Measurements from ENCODE around the gene ORMDL3.

ORMDL3 gene

DNA sequence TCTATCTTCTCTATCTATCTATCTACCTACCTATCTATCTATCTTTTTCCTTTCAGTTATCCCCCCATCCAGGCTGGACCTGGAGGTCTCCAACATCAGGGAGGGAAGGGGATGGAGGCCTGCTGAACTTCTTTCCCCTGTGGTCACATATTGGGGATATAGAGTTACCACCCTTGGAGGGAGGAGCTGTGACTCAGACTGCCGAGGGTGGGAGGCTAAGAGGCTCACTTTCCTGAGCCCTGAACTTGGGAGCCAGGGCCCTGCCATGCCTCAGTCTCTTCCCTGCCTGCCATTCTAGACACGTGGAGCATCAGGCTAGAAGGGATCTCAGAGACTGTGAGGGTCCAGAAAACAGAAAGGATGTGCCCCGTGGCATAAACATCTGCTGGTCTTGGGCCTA, 8.5 kb upstream of the ORMDL3 start:
- CTCF ChIA-PET: interaction anchor here (0.7 kb wide), 1 partner anchor 119 kb away, joined by 3 read pairs; the partner anchor contains the start of gene MED24

DNA sequence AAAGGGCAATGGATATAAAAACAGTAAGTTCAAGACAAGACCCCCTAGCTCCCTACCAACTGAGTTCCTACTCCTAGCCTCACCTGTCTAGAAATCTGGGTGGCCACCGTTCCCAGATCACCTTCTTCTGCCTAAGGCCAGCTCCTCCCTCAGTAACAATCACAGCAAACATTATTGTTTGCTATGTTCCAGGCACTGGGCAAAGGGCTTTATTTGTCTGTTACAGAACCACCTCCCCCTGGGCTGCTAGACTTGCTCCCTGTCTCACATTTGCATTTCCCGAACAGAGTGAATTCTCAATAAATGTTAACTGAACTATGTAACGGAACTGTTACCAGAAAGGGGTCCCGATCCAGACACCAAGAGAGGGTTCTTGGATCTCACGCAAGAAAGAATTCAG, 6.9 kb upstream of the ORMDL3 start:
- peaks cover 4% of the 10 kb centered on the region; the same call in 1 of the 2 replicates for H3K4me1 ChIP-seq (ENCODE audit: control insufficient read depth, insufficient read depth, low read length)
- POLR2A ChIA-PET: no interaction called here
- H3K4me3 ChIP-seq (ENCODE audit: low read depth, low read length): no peak overlapping the region

More for the DNA sequence above, 8.5 kb upstream of the ORMDL3 start:
- POLR2A ChIA-PET: interaction anchor here (0.5 kb wide), 1 partner anchor 441 kb away, joined by 4 read pairs; no protein-coding TSS in a partner anchor
- Histone ChIP-seq H3K4me1 (ENCODE audit: control insufficient read depth, insufficient read depth, low read length) (peaks cover 5% of the 10 kb centered on the region; the same call in 1 of the 2 replicates), H3K9me3 (ENCODE audit: control insufficient read depth, insufficient read depth, low read depth, low read length) (no peaks in the 10 kb centered on the region), H3K4me3 (ENCODE audit: low read depth, low read length) (no peak overlapping the region), H3K27ac (ENCODE audit: extremely low read depth, low read depth, low read length) (no peak overlapping the region), H3K36me3 (ENCODE audit: control insufficient read depth in 2 of 2, insufficient read depth in 1 of 2, low read length in 2 of 2) (no peaks in the 10 kb centered on the region)
- TF ChIP-seq ZNF791 (tag by site-specific recombination; IDR thresholded peaks at IDR 0.05): no peak
- peak; percentile 63 for TF ChIP-seq ZNF335 (tag by site-specific recombination; conservative IDR thresholded peaks at IDR 0.05)
- TF ChIP-seq HOXC10 (CRISPR knock-in tag; IDR thresholded peaks at IDR 0.05): no peak
- TF ChIP-seq ZFP3 (tag by site-specific recombination; IDR thresholded peaks at IDR 0.05; ENCODE audit: low read depth): no peak
- peak; percentile 10; the same call in 1 of the 2 replicates for TF ChIP-seq GLIS1 (tag by site-specific recombination; IDR thresholded peaks at IDR 0.05)
- TF ChIP-seq MZF1 (tag by site-specific recombination; IDR thresholded peaks at IDR 0.05; ENCODE audit: borderline replicate concordance): no peak
- TF ChIP-seq TRIM28 (IDR thresholded peaks at IDR 0.05; ENCODE audit: borderline replicate concordance, low read length): no peak
- no peak for TF ChIP-seq ZNF510 (tag by site-specific recombination; IDR thresholded peaks at IDR 0.05; ENCODE audit: insufficient replicate concordance)
- TF ChIP-seq ZNF555 (tag by site-specific recombination; conservative IDR thresholded peaks at IDR 0.05): no peak
- TF ChIP-seq, protein P1, sequence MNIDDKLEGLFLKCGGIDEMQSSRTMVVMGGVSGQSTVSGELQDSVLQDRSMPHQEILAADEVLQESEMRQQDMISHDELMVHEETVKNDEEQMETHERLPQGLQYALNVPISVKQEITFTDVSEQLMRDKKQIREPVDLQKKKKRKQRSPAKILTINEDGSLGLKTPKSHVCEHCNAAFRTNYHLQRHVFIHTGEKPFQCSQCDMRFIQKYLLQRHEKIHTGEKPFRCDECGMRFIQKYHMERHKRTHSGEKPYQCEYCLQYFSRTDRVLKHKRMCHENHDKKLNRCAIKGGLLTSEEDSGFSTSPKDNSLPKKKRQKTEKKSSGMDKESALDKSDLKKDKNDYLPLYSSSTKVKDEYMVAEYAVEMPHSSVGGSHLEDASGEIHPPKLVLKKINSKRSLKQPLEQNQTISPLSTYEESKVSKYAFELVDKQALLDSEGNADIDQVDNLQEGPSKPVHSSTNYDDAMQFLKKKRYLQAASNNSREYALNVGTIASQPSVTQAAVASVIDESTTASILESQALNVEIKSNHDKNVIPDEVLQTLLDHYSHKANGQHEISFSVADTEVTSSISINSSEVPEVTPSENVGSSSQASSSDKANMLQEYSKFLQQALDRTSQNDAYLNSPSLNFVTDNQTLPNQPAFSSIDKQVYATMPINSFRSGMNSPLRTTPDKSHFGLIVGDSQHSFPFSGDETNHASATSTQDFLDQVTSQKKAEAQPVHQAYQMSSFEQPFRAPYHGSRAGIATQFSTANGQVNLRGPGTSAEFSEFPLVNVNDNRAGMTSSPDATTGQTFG (tag by site-specific recombination; IDR thresholded peaks at IDR 0.05; ENCODE audit: borderline replicate concordance): no peak
- TF ChIP-seq ZFP37 (tag by site-specific recombination; IDR thresholded peaks at IDR 0.05): no peak
- TF ChIP-seq, protein P2, sequence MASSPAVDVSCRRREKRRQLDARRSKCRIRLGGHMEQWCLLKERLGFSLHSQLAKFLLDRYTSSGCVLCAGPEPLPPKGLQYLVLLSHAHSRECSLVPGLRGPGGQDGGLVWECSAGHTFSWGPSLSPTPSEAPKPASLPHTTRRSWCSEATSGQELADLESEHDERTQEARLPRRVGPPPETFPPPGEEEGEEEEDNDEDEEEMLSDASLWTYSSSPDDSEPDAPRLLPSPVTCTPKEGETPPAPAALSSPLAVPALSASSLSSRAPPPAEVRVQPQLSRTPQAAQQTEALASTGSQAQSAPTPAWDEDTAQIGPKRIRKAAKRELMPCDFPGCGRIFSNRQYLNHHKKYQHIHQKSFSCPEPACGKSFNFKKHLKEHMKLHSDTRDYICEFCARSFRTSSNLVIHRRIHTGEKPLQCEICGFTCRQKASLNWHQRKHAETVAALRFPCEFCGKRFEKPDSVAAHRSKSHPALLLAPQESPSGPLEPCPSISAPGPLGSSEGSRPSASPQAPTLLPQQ (tag by site-specific recombination; IDR thresholded peaks at IDR 0.05): no peak
- no peak for TF ChIP-seq ZNF747 (tag by site-specific recombination; IDR thresholded peaks at IDR 0.05)
- 0 out of 2 replicates have a peak, but pooled peaks have one; percentile 21 for TF ChIP-seq KLF17 (tag by site-specific recombination; IDR thresholded peaks at IDR 0.05)
- no peak for TF ChIP-seq ZNF623 (tag by site-specific recombination; IDR thresholded peaks at IDR 0.05)
- peak; percentile 15; the same call in 1 of the 2 replicates for TF ChIP-seq ZBTB17 (tag by site-specific recombination; IDR thresholded peaks at IDR 0.05)

More for the DNA sequence above, 6.9 kb upstream of the ORMDL3 start:
- H3K36me3 ChIP-seq (ENCODE audit: control insufficient read depth in 2 of 2, insufficient read depth in 1 of 2, low read length in 2 of 2): no peaks in the 10 kb centered on the region
- H3K9me3 ChIP-seq (ENCODE audit: control insufficient read depth, insufficient read depth, low read depth, low read length): no peaks in the 10 kb centered on the region
- no peak overlapping the region for H3K27ac ChIP-seq (ENCODE audit: extremely low read depth, low read depth, low read length)
- CTCF ChIA-PET: interaction anchor here (0.6 kb wide), 2 partner anchors 216 to 313 kb away, joined by 3 read pairs; no protein-coding TSS in a partner anchor
- no peak for TF ChIP-seq ZNF701 (tag by site-specific recombination; IDR thresholded peaks at IDR 0.05)
- TF ChIP-seq, protein P3, sequence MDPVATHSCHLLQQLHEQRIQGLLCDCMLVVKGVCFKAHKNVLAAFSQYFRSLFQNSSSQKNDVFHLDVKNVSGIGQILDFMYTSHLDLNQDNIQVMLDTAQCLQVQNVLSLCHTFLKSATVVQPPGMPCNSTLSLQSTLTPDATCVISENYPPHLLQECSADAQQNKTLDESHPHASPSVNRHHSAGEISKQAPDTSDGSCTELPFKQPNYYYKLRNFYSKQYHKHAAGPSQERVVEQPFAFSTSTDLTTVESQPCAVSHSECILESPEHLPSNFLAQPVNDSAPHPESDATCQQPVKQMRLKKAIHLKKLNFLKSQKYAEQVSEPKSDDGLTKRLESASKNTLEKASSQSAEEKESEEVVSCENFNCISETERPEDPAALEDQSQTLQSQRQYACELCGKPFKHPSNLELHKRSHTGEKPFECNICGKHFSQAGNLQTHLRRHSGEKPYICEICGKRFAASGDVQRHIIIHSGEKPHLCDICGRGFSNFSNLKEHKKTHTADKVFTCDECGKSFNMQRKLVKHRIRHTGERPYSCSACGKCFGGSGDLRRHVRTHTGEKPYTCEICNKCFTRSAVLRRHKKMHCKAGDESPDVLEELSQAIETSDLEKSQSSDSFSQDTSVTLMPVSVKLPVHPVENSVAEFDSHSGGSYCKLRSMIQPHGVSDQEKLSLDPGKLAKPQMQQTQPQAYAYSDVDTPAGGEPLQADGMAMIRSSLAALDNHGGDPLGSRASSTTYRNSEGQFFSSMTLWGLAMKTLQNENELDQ (tag by site-specific recombination; IDR thresholded peaks at IDR 0.05; ENCODE audit: low read depth): no peak
- TF ChIP-seq, protein P4, sequence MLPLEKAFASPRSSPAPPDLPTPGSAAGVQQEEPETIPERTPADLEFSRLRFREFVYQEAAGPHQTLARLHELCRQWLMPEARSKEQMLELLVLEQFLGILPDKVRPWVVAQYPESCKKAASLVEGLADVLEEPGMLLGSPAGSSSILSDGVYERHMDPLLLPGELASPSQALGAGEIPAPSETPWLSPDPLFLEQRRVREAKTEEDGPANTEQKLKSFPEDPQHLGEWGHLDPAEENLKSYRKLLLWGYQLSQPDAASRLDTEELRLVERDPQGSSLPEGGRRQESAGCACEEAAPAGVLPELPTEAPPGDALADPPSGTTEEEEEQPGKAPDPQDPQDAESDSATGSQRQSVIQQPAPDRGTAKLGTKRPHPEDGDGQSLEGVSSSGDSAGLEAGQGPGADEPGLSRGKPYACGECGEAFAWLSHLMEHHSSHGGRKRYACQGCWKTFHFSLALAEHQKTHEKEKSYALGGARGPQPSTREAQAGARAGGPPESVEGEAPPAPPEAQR (tag by site-specific recombination; IDR thresholded peaks at IDR 0.05): no peak
- TF ChIP-seq BCL11A (tag by site-specific recombination; IDR thresholded peaks at IDR 0.05; ENCODE audit: low read depth): no peak
- no peak for TF ChIP-seq ZSCAN4 (tag by site-specific recombination; IDR thresholded peaks at IDR 0.05)
- TF ChIP-seq ZBTB7A (tag by site-specific recombination; IDR thresholded peaks at IDR 0.05; ENCODE audit: low read depth): no peak
- TF ChIP-seq ZNF121 (tag by site-specific recombination; IDR thresholded peaks at IDR 0.05): no peak
